ENCODE results near the gene PNPLA5.

Gene PNPLA5

GRCh38 chr22:43854786-43855271 lies 37.0 kb downstream of the PNPLA5 start:
- no peak for DNase-seq (ENCODE audit: low read depth)

- no peak for DNase-seq (ENCODE audit: low read depth)
Measured at GRCh38 chr22:43854121-43854785, 37.6 kb downstream of the PNPLA5 start.

GRCh38 chr22:43853328-43853931 lies 38.4 kb downstream of the PNPLA5 start:
- no peak for DNase-seq (ENCODE audit: low read depth)

- no peak for DNase-seq (ENCODE audit: low read depth)
Measured at GRCh38 chr22:43852573-43853327, 39.1 kb downstream of the PNPLA5 start.

GRCh38 chr22:43851979-43852307 lies 39.9 kb downstream of the PNPLA5 start:
- no peak for DNase-seq (ENCODE audit: low read depth)

DNA sequence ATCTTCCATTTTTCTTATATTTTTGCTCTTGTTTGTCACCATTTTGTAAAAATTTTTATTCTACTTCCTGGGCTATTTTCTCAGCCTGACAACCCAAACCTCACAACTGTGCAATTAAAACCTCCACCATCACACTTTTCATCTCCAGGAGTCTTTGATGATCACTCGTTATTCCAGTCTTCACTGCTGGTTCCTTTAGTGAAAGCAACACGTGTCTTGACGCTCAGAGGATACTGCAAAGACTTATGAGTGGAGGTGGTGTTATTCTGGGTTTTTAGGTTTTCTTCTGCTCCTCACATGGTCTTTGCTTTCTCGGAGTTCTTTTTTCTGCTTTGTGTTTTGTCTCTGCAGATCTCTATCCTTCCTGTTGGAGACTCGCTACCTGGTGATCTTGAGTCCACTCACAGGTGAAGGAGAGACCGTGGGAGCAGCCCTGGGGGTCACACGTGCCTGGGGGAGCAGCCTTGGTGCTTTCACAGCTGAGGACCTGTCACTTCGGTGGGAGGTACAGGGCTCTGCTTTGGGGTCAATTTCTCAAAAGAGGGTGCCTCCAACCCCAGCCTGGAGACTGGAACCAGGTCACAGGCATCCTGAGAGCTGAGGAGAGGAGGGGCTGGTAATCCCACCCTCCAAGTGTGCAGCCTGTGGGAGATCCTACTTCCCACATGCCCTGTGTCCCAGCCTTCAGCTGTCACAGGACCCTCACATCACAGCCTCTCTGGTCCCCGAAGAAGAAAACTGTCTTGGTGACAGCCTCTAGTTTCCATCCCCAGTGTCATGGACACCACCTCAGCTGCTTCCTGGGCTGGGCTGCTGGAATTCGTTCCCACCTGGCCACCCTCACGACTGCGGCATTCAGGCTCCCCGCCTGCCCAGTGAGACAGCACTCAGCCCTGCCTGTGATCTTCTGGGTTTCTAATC lies 40.5 kb downstream of the PNPLA5 start:
- no peak for DNase-seq (ENCODE audit: low read depth)

GRCh38 chr22:43850529-43850928 lies 41.3 kb downstream of the PNPLA5 start:
- no peak for DNase-seq (ENCODE audit: low read depth)

GRCh38 chr22:43849731-43850130 lies 42.1 kb downstream of the PNPLA5 start:
- no peak for DNase-seq (ENCODE audit: low read depth)

DNA sequence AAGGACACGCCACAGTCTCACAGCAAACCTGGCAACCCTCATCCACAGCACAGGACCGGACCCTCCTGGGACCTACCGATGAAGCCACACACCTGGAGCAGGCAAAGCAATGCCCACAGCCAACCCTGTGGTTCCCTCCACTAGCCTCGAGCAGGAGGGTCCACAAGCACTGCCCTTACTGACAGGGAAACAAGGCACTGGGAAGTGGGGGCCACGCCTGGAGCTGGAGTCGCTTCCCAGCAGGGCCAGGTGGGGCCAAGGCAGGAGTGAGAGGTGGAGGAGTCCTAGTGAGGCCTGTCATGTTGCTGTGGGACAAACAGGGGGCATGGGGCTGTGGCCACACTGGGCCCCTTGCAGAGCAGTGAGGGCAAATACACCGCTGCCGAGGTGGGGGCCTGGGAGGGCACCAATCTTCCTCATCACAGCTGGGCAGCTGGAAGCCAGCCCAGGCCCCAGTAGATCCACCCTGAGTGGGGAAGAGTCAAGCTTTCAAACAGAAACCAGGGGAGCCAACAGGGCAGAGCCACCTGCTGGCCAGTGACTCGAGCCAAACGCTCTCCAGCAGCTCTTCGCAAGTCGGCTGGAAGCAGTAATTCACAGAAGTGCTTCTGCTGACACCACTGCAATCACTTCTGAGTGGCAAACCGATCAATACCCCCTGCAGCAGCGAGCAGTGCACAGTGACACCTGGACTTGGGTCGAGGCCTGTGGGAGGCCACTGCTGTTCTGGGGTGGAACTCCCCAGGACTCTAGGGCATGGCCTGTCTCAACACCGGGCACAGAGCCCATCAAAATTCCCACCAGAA lies 43.2 kb downstream of the PNPLA5 start:
- no peak for DNase-seq (ENCODE audit: low read depth)

GRCh38 chr22:43847376-43848289 lies 44.2 kb downstream of the PNPLA5 start:
- DNase-seq (ENCODE audit: low read depth), result no peak

GRCh38 chr22:43846966-43847365 lies 44.8 kb downstream of the PNPLA5 start:
- no peak for DNase-seq (ENCODE audit: low read depth)

GRCh38 chr22:43845981-43846380 lies 45.8 kb downstream of the PNPLA5 start:
- DNase-seq (ENCODE audit: low read depth), result no peak

DNA sequence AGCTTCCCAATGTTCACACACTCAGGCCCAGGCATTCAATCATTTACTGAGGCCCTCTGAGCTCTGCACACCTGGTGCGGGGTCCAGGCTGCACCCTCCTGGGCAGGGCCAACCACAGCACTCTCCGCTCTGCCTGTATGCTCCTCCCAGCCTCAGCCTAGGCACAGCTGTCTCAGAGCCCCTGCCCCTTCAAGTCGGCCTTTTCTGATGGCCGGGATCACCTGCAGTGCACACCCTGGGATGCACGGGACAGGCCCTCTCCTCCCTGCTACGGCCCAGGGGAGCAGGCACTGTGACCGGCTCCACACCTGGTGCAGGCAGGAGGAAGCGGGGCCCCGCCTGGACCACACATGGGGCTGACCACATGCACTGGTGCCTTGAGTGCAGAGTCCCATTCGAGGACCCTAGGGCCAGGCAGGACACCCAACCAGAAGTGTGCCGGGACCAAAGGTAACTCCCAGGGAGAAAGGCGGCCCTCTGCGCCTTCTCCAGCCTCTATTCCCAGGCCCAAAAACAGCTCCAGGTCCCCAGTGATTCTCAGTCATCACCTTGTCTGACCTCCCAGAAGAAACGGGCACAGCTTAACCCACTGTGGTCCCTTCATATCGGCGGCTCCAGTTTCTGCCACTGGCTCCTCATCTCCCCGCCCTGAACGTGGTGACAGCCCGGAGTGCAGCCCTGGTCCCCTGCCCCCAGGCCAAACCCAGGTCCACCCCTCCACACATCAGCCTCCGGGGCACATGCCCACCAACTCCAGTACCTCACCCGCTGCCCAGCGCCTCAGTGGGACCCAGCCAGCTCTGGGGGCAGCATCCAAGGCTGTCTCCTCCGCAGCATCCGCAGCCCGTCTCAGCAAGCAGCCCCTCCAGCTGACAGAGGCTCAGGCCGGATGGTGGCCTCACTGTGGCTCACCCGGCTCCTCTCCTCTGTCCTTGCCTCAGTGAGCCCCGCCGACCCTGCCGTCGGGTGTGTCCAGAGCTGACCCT lies 47.0 kb downstream of the PNPLA5 start:
- no peak for DNase-seq (ENCODE audit: low read depth)

- DNase-seq (ENCODE audit: low read depth), result no peak
Measured at GRCh38 chr22:43843783-43844530, 47.9 kb downstream of the PNPLA5 start.

- no peak for DNase-seq (ENCODE audit: low read depth)
Measured at GRCh38 chr22:43841742-43842141, 50.1 kb downstream of the PNPLA5 start.

DNA sequence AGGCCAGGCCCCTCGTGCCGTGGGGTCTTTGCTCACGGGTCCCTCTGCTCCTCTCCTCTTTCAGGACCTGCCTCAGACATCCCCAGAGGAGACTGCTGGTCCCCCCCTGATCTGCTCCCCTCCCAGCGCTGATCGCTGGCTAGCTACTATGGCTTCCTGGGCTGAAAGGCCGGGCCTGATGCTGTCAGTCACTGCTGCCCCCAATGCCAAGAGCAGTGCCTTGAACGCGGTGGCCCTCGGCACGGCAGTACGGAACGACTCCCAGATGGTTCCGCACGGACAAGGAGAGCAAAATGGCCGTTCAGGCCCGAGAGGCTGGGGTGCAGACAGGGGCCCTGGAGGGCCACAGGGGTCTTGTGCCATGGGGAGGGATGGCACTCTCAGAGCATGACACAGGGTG lies 51.0 kb downstream of the PNPLA5 start:
- no peak for DNase-seq (ENCODE audit: low read depth)

GRCh38 chr22:43840431-43840830 lies 51.4 kb downstream of the PNPLA5 start:
- no peak for DNase-seq (ENCODE audit: low read depth)

DNA sequence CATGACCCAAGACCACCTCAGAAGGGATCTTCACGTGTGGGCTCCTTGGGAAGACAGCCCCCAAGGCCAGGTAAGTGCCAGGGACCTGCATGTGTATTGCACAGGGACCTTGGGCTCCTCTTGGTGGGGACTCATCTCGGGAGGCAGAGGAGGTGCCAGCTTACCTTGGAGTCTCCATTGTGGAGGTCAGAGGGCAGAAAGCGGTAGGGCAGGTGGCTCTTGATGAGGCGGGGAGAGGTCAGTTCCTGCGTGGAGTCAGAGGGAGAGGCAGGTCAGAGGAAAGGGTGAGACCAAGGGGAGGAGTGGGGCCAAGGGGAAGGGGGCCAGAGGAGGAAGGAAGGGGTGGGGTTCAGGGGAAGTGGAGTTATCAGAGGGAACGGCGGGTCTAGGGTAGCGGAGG lies 52.0 kb downstream of the PNPLA5 start:
- no peak for DNase-seq (ENCODE audit: low read depth)

All from stimulated activated CD8-positive, alpha-beta memory T cell treated with anti-CD3 and anti-CD28 coated beads, Interleukin-12 subunit alpha, Interleukin-12 subunit beta, amount 100 ng/mL, for 4 hours (primary cell).